Cardiac muscle cell (in vitro differentiated cells and primary cell): ENCODE data around the gene ARID4B. TPM values are rescaled to one million over a fixed set of nuclear protein-coding genes. Genes with fewer than 3 reads are reported as not detected.

Experiments used
- DNase-seq, 2 donors: peaks; one replicate each; pipeline versions ENCODE4 v3.0.0 to v3.0.0-alpha.2; 2010 to 2017; ENCODE audit warnings: low read depth in 1 of 2, low spot score in 1 of 2
- H3K27ac ChIP-seq: fragments of 200-600 bp; sonication (generic); 2 replicates; pipeline ENCODE4 v1.5.1; 2016
- H3K27me3 ChIP-seq: fragments of 200-600 bp; sonication (generic); 2 replicates; pipeline ENCODE4 v1.6.0; 2016; ENCODE audit warnings: control low read depth
- H3K36me3 ChIP-seq: fragments of 200-600 bp; sonication (generic); 2 replicates; pipeline ENCODE4 v1.5.1; 2016; ENCODE audit warnings: control low read depth
- H3K4me1 ChIP-seq: fragments of 200-600 bp; sonication (generic); 2 replicates; pipeline ENCODE4 v1.8.1; 2017; ENCODE audit warnings: low read depth, mild to moderate bottlenecking, mixed run types
- H3K4me3 ChIP-seq: fragments of 200-600 bp; sonication (generic); 2 replicates; pipeline ENCODE4 v1.5.1; 2016; ENCODE audit warnings: mild to moderate bottlenecking
- H3K9me3 ChIP-seq: fragments of 200-600 bp; sonication (generic); 2 replicates; pipeline ENCODE4 v1.5.1; 2017; ENCODE audit warnings: low read depth, mild to moderate bottlenecking, control low read depth
- polyA plus RNA-seq: library from polyadenylated mRNA; unstranded; fragments of >200 nt; fragmentation: Nextera tagmentation; extraction: Ambion mirVana; gene quantifications from 2 replicates; pipeline ENCODE4 v1.2.1, GENCODE V29; 2016
- total RNA-seq: library from RNA; depleted of rRNA; stranded (reverse); fragments of >200 nt; gene quantifications from 2 replicates; pipeline ENCODE4 v1.2.3, GENCODE V29; 2016
- TF ChIP-seq, protein P1 (sequence below): IDR thresholded peaks from 2 replicates; pipeline ENCODE4 v1.5.1; 2012; ENCODE audit warnings: low read depth, mild to moderate bottlenecking, low read length

Gene ARID4B
- total and polyA plus RNA-seq, 2 experiments from 2014 or later: 33.8 to 37.9 TPM

DNA sequence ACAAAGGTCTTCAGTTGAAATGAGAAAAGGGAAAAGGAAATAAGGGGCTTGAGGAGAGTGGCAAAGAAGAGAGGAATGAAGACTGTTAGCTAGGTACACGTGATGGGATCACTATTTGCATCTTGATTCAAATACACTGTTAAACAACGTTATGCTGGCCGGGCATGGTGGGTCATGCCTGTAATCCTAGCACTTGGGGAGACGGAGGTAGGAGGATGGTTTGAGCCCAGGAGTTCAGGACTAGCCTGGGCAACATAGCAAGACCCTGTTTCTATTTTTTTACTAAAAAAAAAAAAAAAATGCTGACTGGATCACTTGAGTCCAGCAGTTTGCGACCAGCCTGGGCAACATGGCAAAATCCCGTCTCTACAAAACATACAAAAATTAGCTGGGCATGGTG is 169.3 kb downstream of the ARID4B start:
- Histone ChIP-seq H3K36me3 (peaks cover 18% of the 10 kb centered on the region), H3K4me1 (peaks cover 3% of the 10 kb centered on the region), H3K27ac (no peak overlapping the region), H3K4me3 (no peak overlapping the region), H3K9me3 (no peaks in the 10 kb centered on the region), H3K27me3 (no peaks in the 10 kb centered on the region)
- DNase-seq: no peak
- TF ChIP-seq, protein P1, sequence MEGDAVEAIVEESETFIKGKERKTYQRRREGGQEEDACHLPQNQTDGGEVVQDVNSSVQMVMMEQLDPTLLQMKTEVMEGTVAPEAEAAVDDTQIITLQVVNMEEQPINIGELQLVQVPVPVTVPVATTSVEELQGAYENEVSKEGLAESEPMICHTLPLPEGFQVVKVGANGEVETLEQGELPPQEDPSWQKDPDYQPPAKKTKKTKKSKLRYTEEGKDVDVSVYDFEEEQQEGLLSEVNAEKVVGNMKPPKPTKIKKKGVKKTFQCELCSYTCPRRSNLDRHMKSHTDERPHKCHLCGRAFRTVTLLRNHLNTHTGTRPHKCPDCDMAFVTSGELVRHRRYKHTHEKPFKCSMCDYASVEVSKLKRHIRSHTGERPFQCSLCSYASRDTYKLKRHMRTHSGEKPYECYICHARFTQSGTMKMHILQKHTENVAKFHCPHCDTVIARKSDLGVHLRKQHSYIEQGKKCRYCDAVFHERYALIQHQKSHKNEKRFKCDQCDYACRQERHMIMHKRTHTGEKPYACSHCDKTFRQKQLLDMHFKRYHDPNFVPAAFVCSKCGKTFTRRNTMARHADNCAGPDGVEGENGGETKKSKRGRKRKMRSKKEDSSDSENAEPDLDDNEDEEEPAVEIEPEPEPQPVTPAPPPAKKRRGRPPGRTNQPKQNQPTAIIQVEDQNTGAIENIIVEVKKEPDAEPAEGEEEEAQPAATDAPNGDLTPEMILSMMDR: no peak

DNA sequence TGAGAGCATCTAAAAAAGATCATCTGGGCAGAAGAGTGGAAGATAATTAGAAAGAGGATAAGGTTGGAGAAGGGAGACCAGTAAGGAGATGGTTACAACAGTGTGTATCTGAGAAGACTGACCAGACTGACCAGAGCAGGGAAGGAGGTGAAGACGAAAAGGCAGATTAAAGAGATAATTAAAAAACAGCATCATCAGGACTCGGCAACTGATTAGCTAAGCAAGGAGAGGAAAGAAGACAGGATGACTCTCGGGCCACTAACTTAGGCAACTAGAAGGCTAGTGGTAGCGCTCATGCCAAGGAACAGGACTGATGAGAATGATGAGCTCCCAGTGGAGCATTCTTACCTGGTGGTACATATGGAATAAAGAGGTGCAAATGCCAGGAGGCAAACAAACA is 170.8 kb downstream of the ARID4B start:
- Histone ChIP-seq H3K9me3 (no peaks in the 10 kb centered on the region), H3K27ac (no peak overlapping the region), H3K36me3 (peaks cover 22% of the 10 kb centered on the region), H3K4me3 (no peak overlapping the region), H3K27me3 (no peaks in the 10 kb centered on the region), H3K4me1 (peaks cover 3% of the 10 kb centered on the region)
- no peak for DNase-seq
- TF ChIP-seq, protein P1: no peak

GRCh38 chr1:235156740-235157139 is 171.2 kb downstream of the ARID4B start:
- TF ChIP-seq, protein P1: no peak
- H3K36me3 ChIP-seq: peaks cover 25% of the 10 kb centered on the region

GRCh38 chr1:235156265-235156664 is 171.7 kb downstream of the ARID4B start:
- no peaks in the 10 kb centered on the region for H3K9me3 ChIP-seq
- H3K4me3 ChIP-seq: no peak overlapping the region
- no peaks in the 10 kb centered on the region for H3K27me3 ChIP-seq
- TF ChIP-seq, protein P1: no peak
- peaks cover 28% of the 10 kb centered on the region for H3K36me3 ChIP-seq
- DNase-seq: no peak
- no peak overlapping the region for H3K27ac ChIP-seq
- H3K4me1 ChIP-seq: peaks cover 3% of the 10 kb centered on the region

More at GRCh38 chr1:235156740-235157139, 171.2 kb downstream of the ARID4B start:
- H3K4me3 ChIP-seq: no peak overlapping the region
- H3K27me3 ChIP-seq: no peaks in the 10 kb centered on the region
- H3K4me1 ChIP-seq: peaks cover 3% of the 10 kb centered on the region
- H3K9me3 ChIP-seq: no peaks in the 10 kb centered on the region
- no peak overlapping the region for H3K27ac ChIP-seq
- DNase-seq: no peak

- Histone ChIP-seq H3K9me3 (no peaks in the 10 kb centered on the region), H3K36me3 (peaks cover 33% of the 10 kb centered on the region), H3K4me1 (no peaks in the 10 kb centered on the region), H3K4me3 (no peak overlapping the region), H3K27me3 (no peaks in the 10 kb centered on the region), H3K27ac (no peak overlapping the region)
- TF ChIP-seq, protein P1: no peak
- no peak for DNase-seq
These were observed 175.7 kb downstream of the ARID4B start for GRCh38 chr1:235152235-235152634.

DNA sequence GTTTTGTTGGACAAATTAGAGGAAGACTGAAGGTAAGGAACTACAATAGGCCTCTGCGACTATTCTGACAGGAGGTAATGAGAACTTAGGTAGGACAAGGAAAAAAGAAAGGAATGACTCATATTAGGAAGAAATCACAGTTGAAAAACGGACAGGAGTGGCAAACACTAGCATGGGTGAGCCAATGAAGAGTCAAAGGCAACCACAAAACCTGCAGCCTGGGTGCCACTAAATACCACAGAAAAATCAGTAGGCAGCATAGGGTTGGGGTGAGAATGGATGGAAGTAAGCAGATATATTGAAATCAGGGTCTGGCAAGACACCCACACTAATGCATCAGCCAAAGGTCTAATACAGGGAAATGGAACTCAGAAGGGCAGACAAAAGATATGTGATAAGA is 176.9 kb downstream of the ARID4B start:
- DNase-seq: no peak
- no peak overlapping the region for H3K4me3 ChIP-seq
- H3K36me3 ChIP-seq: peaks cover 39% of the 10 kb centered on the region
- TF ChIP-seq, protein P1: no peak
- H3K27ac ChIP-seq: no peak overlapping the region
- no peaks in the 10 kb centered on the region for H3K27me3 ChIP-seq
- H3K9me3 ChIP-seq: no peaks in the 10 kb centered on the region
- H3K4me1 ChIP-seq: no peaks in the 10 kb centered on the region
